PFSK-1 (cell line): ENCODE results near the gene SPTLC1.

ENCODE experiments used
- FOXP2 ChIP-seq: optimal IDR thresholded peaks from 2 replicates; pipeline ENCODE3; 2011; ENCODE audit warnings: borderline replicate concordance, control low read depth, inconsistent platforms; ENCODE audit not compliant: insufficient read depth; ENCODE audit errors: extremely low read length, extremely low read depth
- POLR2AphosphoS5 ChIP-seq: IDR thresholded peaks from 2 replicates; pipeline ENCODE4 v1.6.1; 2012; ENCODE audit warnings: low read depth, mild to moderate bottlenecking, control low read depth, low read length, moderate library complexity
- SIN3A ChIP-seq: IDR thresholded peaks from 2 replicates; pipeline ENCODE4 v1.6.1; 2012; ENCODE audit warnings: mild to moderate bottlenecking, low read length, moderate library complexity, borderline replicate concordance; ENCODE audit not compliant: insufficient read depth
- TAF1 ChIP-seq: IDR thresholded peaks from 2 replicates; pipeline ENCODE4 v1.6.1; 2012; ENCODE audit warnings: low read length, control low read depth, borderline replicate concordance; ENCODE audit not compliant: insufficient read depth
- TF ChIP-seq, protein P1 (sequence below), 2 experiments: IDR thresholded peaks; 2 replicates each; pipeline versions ENCODE4 v1.6.1 to v1.8.0; 2011 to 2012; ENCODE audit warnings: low read depth in 2 of 2, low read length in 2 of 2, control low read depth in 1 of 2, inconsistent platforms in 1 of 2, mild to moderate bottlenecking in 1 of 2, moderate library complexity in 1 of 2; ENCODE audit not compliant: insufficient read depth in 1 of 2

The SPTLC1 gene

GRCh38 chr9:91995000-91995655, 120.1 kb downstream of the SPTLC1 start:
- TF ChIP-seq TAF1: no peak
- no peak for TF ChIP-seq SIN3A
- TF ChIP-seq, protein P1, sequence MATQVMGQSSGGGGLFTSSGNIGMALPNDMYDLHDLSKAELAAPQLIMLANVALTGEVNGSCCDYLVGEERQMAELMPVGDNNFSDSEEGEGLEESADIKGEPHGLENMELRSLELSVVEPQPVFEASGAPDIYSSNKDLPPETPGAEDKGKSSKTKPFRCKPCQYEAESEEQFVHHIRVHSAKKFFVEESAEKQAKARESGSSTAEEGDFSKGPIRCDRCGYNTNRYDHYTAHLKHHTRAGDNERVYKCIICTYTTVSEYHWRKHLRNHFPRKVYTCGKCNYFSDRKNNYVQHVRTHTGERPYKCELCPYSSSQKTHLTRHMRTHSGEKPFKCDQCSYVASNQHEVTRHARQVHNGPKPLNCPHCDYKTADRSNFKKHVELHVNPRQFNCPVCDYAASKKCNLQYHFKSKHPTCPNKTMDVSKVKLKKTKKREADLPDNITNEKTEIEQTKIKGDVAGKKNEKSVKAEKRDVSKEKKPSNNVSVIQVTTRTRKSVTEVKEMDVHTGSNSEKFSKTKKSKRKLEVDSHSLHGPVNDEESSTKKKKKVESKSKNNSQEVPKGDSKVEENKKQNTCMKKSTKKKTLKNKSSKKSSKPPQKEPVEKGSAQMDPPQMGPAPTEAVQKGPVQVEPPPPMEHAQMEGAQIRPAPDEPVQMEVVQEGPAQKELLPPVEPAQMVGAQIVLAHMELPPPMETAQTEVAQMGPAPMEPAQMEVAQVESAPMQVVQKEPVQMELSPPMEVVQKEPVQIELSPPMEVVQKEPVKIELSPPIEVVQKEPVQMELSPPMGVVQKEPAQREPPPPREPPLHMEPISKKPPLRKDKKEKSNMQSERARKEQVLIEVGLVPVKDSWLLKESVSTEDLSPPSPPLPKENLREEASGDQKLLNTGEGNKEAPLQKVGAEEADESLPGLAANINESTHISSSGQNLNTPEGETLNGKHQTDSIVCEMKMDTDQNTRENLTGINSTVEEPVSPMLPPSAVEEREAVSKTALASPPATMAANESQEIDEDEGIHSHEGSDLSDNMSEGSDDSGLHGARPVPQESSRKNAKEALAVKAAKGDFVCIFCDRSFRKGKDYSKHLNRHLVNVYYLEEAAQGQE (IDR thresholded peaks at IDR 0.05; ENCODE audit: insufficient read depth in 1 of 2, low read depth in 2 of 2, low read length in 2 of 2): no peak

DNA sequence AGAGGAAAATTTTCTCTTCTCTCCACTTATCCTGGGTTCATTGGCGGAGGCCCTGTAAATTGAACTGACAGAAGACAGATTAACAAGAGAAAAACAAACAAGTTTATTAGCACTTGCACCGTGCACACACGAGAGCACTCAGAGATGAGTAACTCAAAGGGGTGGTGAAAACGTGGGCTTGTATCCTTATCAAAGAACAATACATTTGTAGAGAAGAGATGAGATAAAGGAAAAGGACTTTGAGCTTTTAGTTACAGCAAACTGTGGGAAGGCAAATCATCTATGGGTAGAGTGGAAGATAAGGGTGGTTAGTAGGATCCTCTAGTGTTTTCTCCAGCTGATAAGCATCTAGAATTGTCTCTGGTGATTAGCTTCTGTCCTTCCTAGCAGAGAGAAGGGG, 120.8 kb downstream of the SPTLC1 start:
- no peak for TF ChIP-seq POLR2AphosphoS5
- TF ChIP-seq, protein P1 (IDR thresholded peaks at IDR 0.05; ENCODE audit: insufficient read depth in 1 of 2, low read depth in 2 of 2, low read length in 2 of 2): no peak
- no peak for TF ChIP-seq FOXP2
- TF ChIP-seq SIN3A: no peak
- no peak for TF ChIP-seq TAF1

GRCh38 chr9:91992461-91993041, 122.7 kb downstream of the SPTLC1 start:
- TF ChIP-seq FOXP2: no peak
- TF ChIP-seq, protein P1 (IDR thresholded peaks at IDR 0.05; ENCODE audit: insufficient read depth in 1 of 2, low read depth in 2 of 2, low read length in 2 of 2): no peak
- TF ChIP-seq SIN3A: no peak
- TF ChIP-seq POLR2AphosphoS5: no peak
- TF ChIP-seq TAF1: no peak

GRCh38 chr9:91991721-91992341, 123.4 kb downstream of the SPTLC1 start:
- no peak for TF ChIP-seq TAF1
- TF ChIP-seq POLR2AphosphoS5: no peak
- TF ChIP-seq SIN3A: no peak
- TF ChIP-seq, protein P1 (IDR thresholded peaks at IDR 0.05; ENCODE audit: insufficient read depth in 1 of 2, low read depth in 2 of 2, low read length in 2 of 2): no peak
- TF ChIP-seq FOXP2: no peak
